Right lobe of liver (tissue), 6 donors: ENCODE results near the gene HYAL3. TPM values are rescaled to one million over a fixed set of nuclear protein-coding genes. Genes with fewer than 3 reads are reported as not detected.

Experiments
- ATAC-seq, 4 donors: fragments of 200-7000 bp; cut with Tn5 transposase; one replicate each; pipeline ENCODE4 v1.9.1; 2020; ENCODE audit warnings: mild to moderate bottlenecking in 4 of 4, moderate library complexity in 4 of 4
- DNase-seq, 3 donors: peaks; one replicate each; pipeline ENCODE4 v3.0.0-alpha.2; 2020
- H3K27ac ChIP-seq, 3 donors: fragments of 200-600 bp; one replicate each; pipeline ENCODE4 v1.8.0; 2022
- H3K27me3 ChIP-seq, 2 donors: fragments of 200-600 bp; one replicate each; pipeline ENCODE4 v1.8.0; 2022
- H3K36me3 ChIP-seq, 4 donors: fragments of 200-600 bp; sonication (generic) in 1 of 4; one replicate each; pipeline versions ENCODE4 v1.5.1 to v1.8.0; 2017 to 2022; ENCODE audit warnings: control low read depth in 1 of 4
- H3K4me1 ChIP-seq, 4 donors: fragments of 200-600 bp; sonication (generic) in 1 of 4; one replicate each; pipeline versions ENCODE4 v1.5.1 to v1.8.0; 2017 to 2022; ENCODE audit warnings: control low read depth in 1 of 4
- H3K4me3 ChIP-seq, 3 donors: fragments of 200-600 bp; one replicate each; pipeline ENCODE4 v1.8.0; 2022
- H3K9me3 ChIP-seq, 4 donors: fragments of 200-600 bp; sonication (generic) in 1 of 4; one replicate each; pipeline versions ENCODE4 v1.5.1 to v1.8.0; 2017 to 2022; ENCODE audit warnings: control low read depth in 1 of 4
- CTCF ChIP-seq, 4 donors: fragments of 200-600 bp in 3 of 4; fragments of 450-650 bp in 1 of 4; IDR thresholded peaks; one replicate each; pipeline versions ENCODE4 v1.5.1 to v1.8.0; 2016 to 2022; ENCODE audit warnings: antibody characterized with exemption in 4 of 4, mild to moderate bottlenecking in 2 of 4
- POLR2A ChIP-seq: fragments of 450-650 bp; IDR thresholded peaks from one replicate; pipeline ENCODE4 v1.6.1; 2017; ENCODE audit warnings: antibody characterized with exemption, mild to moderate bottlenecking
- WGBS: methylation state at CpG from one replicate; pipeline ENCODE4 v1.1.6; 2018; ENCODE audit warnings: low coverage, low lambda C conversion rate; ENCODE audit not compliant: insufficient coverage; ENCODE audit errors: missing lambda C conversion rate; 5-methylcytosine and 5-hydroxymethylcytosine counted together
- intact Hi-C, 2 donors: fragments of 100-400 bp; cut with DNase I; formaldehyde crosslinking; loops; one replicate each; pipeline versions ENCODE4 v1.11.2 to v1.14.1; 2022
- total RNA-seq, 6 experiments: library from RNA; depleted of rRNA in 2 of 6; stranded (reverse); fragments of >200 nt in 2 of 6; fragmentation: NEBNext Ultra II Directional in 3 of 6; extraction: Animal tissue kit (Norgen Biotek cat#: 25700) in 3 of 6; gene quantifications; one replicate each; pipeline versions ENCODE4 v1.1.0 to v1.2.4, GENCODE V29; 2016 to 2023
- donor health status: DM: no; HTN: yes; CAD: no.
- donor health status: DM: no; HTN: no; CAD: no.
- donor health status: DM: no; HTN: no; CAD: no.
- donor health status: DM: no; HTN: yes; CAD: no.
- donor health status: DM: no; HTN: yes; CAD: no.

HYAL3 gene
- total RNA-seq, 6 experiments from 2014 or later: 1.8 to 7.5 (median 3.1) TPM

- WGBS: 80% methylated on average over 1 of the region's 16 CpGs
- no peaks in the 10 kb centered on the region for H3K9me3 ChIP-seq
- no peak for ATAC-seq
- H3K4me1 ChIP-seq: peaks cover 0 to 13% (median 4%) of the 10 kb centered on the region in 4 donors
- no peak overlapping the region for H3K4me3 ChIP-seq
- no peaks in the 10 kb centered on the region for H3K27me3 ChIP-seq
- TF ChIP-seq POLR2A: no peak
- TF ChIP-seq CTCF (IDR thresholded peaks at IDR 0.05): no peak
- intact Hi-C loops: no loop called here
- peaks cover 0 to 29% (median 13%) of the 10 kb centered on the region in 4 donors for H3K36me3 ChIP-seq
- peak overlapping the region in 1 of 3 donors; percentile 94 for H3K27ac ChIP-seq
- peak in 1 of 3 donors; percentile 63 for DNase-seq
Measured at GRCh38 chr3:50290161-50290641, 9.0 kb downstream of the HYAL3 start.

- intact Hi-C loops: no loop called here
Measured at GRCh38 chr3:50289130-50289529, 10.1 kb downstream of the HYAL3 start.

GRCh38 chr3:50288387-50289007, 10.7 kb downstream of the HYAL3 start:
- no peak overlapping the region for H3K27ac ChIP-seq
- no peak for DNase-seq
- WGBS: 90% methylated on average over 2 of the region's 23 CpGs

More at GRCh38 chr3:50289130-50289529, 10.1 kb downstream of the HYAL3 start:
- Histone ChIP-seq H3K27me3 (no peaks in the 10 kb centered on the region), H3K36me3 (peaks cover 0 to 29% (median 13%) of the 10 kb centered on the region in 4 donors), H3K4me1 (peaks cover 0 to 13% (median 4%) of the 10 kb centered on the region in 4 donors), H3K9me3 (no peaks in the 10 kb centered on the region), H3K4me3 (no peak overlapping the region), H3K27ac (no peak overlapping the region)
- no peak for TF ChIP-seq CTCF (IDR thresholded peaks at IDR 0.05)
- TF ChIP-seq POLR2A: no peak
- ATAC-seq (no peak), DNase-seq (no peak)
- WGBS: no CpG with 5 or more reads among the region's 6 CpGs

GRCh38 chr3:50287262-50287661, 11.9 kb downstream of the HYAL3 start:
- intact Hi-C loops: no loop called here
- peaks cover 0 to 8% (median 2%) of the 10 kb centered on the region in 4 donors for H3K4me1 ChIP-seq
- no peaks in the 10 kb centered on the region for H3K9me3 ChIP-seq
- no peaks in the 10 kb centered on the region for H3K27me3 ChIP-seq
- H3K27ac ChIP-seq: no peak overlapping the region
- DNase-seq (no peak), ATAC-seq (no peak)
- H3K4me3 ChIP-seq: no peak overlapping the region
- peaks cover 0 to 29% (median 13%) of the 10 kb centered on the region in 4 donors for H3K36me3 ChIP-seq
- no CpG with 5 or more reads among the region's 1 CpG for WGBS
- TF ChIP-seq CTCF (IDR thresholded peaks at IDR 0.05) (no peak), POLR2A (no peak)

More at GRCh38 chr3:50288387-50289007, 10.7 kb downstream of the HYAL3 start:
- H3K4me3 ChIP-seq: no peak overlapping the region
- intact Hi-C loops: no loop called here
- ATAC-seq: no peak
- H3K9me3 ChIP-seq: no peaks in the 10 kb centered on the region
- H3K36me3 ChIP-seq: peaks cover 0 to 29% (median 13%) of the 10 kb centered on the region in 4 donors
- H3K4me1 ChIP-seq: peaks cover 0 to 13% (median 4%) of the 10 kb centered on the region in 4 donors
- no peaks in the 10 kb centered on the region for H3K27me3 ChIP-seq
- no peak for TF ChIP-seq CTCF (IDR thresholded peaks at IDR 0.05)
- no peak for TF ChIP-seq POLR2A
